GM12865 (cell line): ENCODE results near the gene ABCA4.

ENCODE experiments used
- DNase-seq: peaks from one replicate; pipeline ENCODE4 v3.0.0; 2010; ENCODE audit warnings: low read depth
- H3K4me3 ChIP-seq: 2 replicates; pipeline ENCODE4 v1.5.1; 2011; ENCODE audit warnings: mild to moderate bottlenecking, low read depth, low read length, control low read depth
- TF ChIP-seq, protein P1 (sequence below): IDR thresholded peaks from 2 replicates; pipeline ENCODE4 v1.5.1; 2011; ENCODE audit warnings: low read length, control low read depth, low read depth, inconsistent platforms; ENCODE audit not compliant: insufficient read depth; ENCODE audit errors: missing control alignments

ABCA4 gene

DNA sequence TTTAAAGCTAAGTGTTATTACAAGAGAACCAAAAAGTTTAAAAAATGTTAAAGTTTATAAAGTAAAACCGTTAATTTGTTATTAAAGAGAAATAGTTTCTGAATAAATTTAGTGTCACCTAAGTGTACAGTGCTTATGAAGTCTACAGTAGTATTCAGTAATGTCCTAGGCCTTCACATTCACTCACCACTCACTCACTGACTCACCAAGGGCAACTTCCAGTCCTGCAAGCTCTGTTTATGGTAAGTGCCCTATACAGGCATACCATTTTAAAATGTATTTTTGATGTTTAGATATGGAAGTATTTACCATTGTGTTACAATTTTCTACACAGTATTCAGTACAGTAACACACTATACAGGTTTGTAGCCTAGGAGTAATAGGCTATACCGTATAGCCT is 151.6 kb downstream of the ABCA4 start:
- no peak for DNase-seq
- TF ChIP-seq, protein P1, sequence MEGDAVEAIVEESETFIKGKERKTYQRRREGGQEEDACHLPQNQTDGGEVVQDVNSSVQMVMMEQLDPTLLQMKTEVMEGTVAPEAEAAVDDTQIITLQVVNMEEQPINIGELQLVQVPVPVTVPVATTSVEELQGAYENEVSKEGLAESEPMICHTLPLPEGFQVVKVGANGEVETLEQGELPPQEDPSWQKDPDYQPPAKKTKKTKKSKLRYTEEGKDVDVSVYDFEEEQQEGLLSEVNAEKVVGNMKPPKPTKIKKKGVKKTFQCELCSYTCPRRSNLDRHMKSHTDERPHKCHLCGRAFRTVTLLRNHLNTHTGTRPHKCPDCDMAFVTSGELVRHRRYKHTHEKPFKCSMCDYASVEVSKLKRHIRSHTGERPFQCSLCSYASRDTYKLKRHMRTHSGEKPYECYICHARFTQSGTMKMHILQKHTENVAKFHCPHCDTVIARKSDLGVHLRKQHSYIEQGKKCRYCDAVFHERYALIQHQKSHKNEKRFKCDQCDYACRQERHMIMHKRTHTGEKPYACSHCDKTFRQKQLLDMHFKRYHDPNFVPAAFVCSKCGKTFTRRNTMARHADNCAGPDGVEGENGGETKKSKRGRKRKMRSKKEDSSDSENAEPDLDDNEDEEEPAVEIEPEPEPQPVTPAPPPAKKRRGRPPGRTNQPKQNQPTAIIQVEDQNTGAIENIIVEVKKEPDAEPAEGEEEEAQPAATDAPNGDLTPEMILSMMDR: no peak
- no peak overlapping the region for H3K4me3 ChIP-seq

GRCh38 chr1:93967306-93967705 is 153.6 kb downstream of the ABCA4 start:
- H3K4me3 ChIP-seq: no peak overlapping the region
- no peak for DNase-seq
- TF ChIP-seq, protein P1: no peak

DNA sequence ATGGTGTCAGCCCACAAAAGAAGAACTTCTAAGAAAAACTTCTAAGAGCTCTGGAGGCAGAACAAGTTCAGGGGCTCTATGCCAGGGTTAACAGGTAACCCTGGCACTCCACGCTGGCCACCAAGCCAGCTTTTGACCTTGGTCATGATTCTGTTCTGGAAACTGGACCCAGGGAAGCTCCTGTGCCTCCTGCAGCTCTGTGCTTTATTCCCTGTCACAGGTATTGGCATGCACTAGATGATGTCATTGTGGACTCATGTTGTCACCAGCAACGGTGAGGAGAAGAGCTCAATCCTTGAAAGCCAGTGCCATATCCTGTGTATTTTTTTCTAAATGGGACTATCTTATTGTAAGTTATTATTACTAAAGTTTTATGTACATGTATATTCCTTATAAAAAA is 155.1 kb downstream of the ABCA4 start:
- no peak for DNase-seq
- H3K4me3 ChIP-seq: no peak overlapping the region
- TF ChIP-seq, protein P1: no peak

- TF ChIP-seq, protein P1: no peak
- H3K4me3 ChIP-seq: no peak overlapping the region
- DNase-seq: no peak
These were observed 155.7 kb downstream of the ABCA4 start for GRCh38 chr1:93965256-93965655.

DNA sequence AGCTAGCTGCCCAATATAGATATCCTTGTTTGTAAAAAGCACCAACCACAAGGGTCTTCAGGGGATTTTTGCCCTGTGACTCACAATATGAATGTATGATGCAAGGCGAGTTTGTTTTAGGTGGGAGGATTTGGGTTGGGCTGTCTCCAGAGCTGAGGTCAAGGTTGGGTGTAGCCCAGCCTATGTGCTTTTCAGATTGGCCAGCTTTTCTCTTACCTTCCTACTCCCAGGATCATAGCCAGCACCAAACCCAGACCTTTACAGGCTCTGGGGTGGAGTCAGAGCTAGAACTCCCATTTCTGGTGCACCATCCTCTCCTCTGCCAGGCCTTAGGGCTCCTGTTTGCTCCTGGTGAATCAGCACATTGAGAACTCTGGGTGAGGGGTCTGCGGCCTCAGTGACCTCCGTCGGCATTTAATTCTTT is 156.2 kb downstream of the ABCA4 start:
- TF ChIP-seq, protein P1: no peak
- H3K4me3 ChIP-seq: no peak overlapping the region
- DNase-seq: peak; percentile 12

DNA sequence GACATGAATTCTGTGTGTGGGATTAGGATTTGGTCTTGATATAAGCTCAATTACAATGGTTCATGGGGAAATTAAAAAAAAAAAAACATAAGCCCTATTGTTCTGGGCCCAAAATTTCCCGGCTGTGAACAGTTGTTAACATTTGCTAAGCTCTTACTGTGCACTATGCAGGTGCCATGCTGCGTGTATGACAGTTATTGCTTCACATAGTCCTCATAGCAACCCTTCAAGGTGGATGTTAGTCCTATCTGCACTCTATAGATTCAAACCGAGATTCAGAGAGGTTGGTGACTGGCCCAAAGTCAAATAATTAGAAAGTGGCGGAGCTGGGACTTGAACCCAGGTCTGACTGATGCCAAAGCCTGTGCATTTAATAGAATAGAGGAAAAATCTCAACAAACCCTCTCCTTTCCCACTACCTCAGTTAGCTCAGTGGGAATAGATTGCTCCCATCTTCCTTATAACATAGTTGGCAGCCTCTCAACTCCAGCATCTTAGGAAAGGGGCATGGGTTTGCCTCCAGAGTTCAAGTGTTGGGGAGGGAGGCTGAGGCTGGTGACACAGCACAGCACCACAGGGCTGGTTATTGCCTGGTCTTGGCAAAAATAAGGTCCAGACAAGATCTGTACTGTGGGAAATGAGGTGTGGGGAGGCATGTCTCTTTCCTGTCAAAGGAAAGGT is 156.7 kb downstream of the ABCA4 start:
- DNase-seq: no peak
- TF ChIP-seq, protein P1: no peak

GRCh38 chr1:93963585-93963984 is 157.4 kb downstream of the ABCA4 start:
- H3K4me3 ChIP-seq: no peak overlapping the region
- TF ChIP-seq, protein P1: no peak
- DNase-seq: no peak

More for the DNA sequence above, 156.7 kb downstream of the ABCA4 start:
- H3K4me3 ChIP-seq: no peak overlapping the region
